Bladder microvascular endothelial cell (primary cell): ENCODE results near the gene SOX12. TPM values are rescaled to one million over a fixed set of nuclear protein-coding genes. Genes with fewer than 3 reads are reported as not detected.

Source experiments
- total RNA-seq: library from RNA; depleted of rRNA; stranded (reverse); fragments of >200 nt; gene quantifications from 2 replicates; pipeline ENCODE4 v1.2.3, GENCODE V29; 2014

Gene SOX12
- 3.6 and 5.1 TPM in 2 replicates for total RNA-seq

GRCh38 chr20:325045-325888, at the start of gene SOX12:
Gene SOX12 (plus strand): TSS chr20:325552. CDS start chr20:325925, 373 bp downstream.

DNA sequence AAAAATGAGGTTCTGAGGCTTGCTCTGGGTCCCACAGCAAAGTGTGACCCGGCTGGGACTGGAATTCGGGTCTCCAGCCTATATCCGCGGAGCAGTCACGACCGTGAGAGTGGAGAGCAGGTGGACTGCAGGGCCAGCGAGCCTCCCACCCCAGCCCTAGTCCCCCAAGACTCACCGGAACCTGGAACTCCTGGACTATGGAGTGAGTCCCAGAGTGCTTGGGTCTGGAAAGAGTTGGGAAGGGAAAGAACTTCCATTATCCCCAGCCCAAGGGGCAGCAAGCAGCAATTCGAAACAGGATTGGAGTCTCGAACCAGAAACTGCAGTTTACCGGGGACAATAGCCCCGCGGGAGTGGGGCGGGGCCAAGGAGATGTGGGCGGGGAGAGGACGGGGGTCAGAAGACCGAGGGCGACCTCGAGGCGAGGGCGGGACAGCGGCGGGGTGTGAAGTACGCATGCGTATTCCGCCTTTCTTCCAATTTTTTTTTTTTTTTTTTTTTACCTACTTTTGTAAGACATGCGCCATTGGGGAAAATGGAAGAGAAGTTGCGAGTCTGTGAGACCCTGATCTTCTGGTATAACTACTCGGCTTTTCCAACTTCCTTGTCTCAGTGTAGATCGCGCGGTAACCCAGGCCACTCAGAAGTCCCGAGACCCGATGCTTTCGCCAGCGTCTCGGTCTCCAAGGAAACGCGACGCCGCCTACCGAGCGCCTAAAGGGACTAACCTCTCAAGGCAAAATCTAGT, 35.1 kb upstream of the SOX12 start, which contains the start of gene C20orf96:
Gene C20orf96 (minus strand): TSS at position 667 of the 748 bp plus-strand sequence. CDS start 140 bp downstream, at position 527.

GRCh38 chr20:297098-297924, 28.0 kb upstream of the SOX12 start, which contains the start of gene ZCCHC3:
Gene ZCCHC3 (plus strand): TSS chr20:297570. CDS start chr20:297587, 17 bp downstream.

DNA sequence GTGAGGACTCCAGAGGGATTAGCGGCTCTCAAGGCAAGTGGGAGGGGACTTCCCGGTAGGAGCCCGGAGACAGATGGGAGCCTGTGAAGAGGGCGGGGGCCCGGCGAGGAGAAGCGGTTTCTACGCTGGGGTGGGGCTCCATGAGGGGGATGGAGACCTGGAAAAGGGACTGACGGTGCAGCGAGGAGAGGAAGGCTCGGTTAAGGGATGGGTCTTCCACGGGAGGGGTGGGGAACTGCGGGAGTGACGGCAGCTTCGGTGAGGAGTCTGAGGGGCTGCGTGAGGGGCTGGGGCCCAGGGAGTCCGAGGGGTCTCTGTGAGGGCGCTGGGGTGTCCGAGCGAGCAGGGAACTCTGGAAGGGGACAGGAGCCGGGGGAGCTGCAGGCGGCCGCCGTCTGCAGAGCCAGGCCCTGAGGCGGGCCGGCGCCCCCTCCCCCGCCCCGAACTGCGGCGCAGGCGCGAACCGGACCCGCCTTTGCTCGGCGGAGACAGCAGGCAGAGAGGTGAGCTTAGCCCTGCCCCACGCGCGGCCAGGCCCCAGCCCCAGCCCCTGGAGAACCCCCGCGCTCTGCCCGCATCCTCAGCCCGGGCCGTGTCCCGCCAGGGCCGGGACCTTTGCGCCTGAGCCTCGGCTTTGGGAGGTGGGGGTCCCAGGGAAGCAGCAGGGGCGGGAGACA, 21.4 kb downstream of the SOX12 start, which contains the start of gene NRSN2:
Gene NRSN2 (plus strand): TSS at position 472 of the 677 bp plus-strand sequence. CDS start 2,533 bp downstream, outside the sequence.

Other genes with a start within 250 kb of the SOX12 start
- not detected in 2 replicates for gene DEFB125, start 237.9 kb upstream of the SOX12 start, total RNA-seq
- not detected in 2 replicates for gene DEFB126, start 183.0 kb upstream of the SOX12 start, total RNA-seq
- gene DEFB127, start 168.1 kb upstream of the SOX12 start, total RNA-seq = not detected in 2 replicates
- not detected in 2 replicates for gene DEFB128, start 135.8 kb upstream of the SOX12 start, total RNA-seq
- not detected in 2 replicates for gene DEFB129, start 98.3 kb upstream of the SOX12 start, total RNA-seq
- gene DEFB132, start 67.8 kb upstream of the SOX12 start, total RNA-seq = not detected in 2 replicates
- 3.6 and 4.2 TPM in 2 replicates for gene C20orf96, start 34.8 kb upstream of the SOX12 start, total RNA-seq
- 13.4 and 14.6 TPM in 2 replicates for gene ZCCHC3, start 28.0 kb upstream of the SOX12 start, total RNA-seq
- 13.6 and 22.8 TPM in 2 replicates for gene NRSN2, start 21.6 kb downstream of the SOX12 start, total RNA-seq
- 30.4 and 36.3 TPM in 2 replicates for gene TRIB3, start 55.2 kb downstream of the SOX12 start, total RNA-seq
- gene RBCK1, start 82.7 kb downstream of the SOX12 start, total RNA-seq = 57.3 and 88.6 TPM in 2 replicates
- 14.2 and 36.6 TPM in 2 replicates for gene TBC1D20, start 137.0 kb downstream of the SOX12 start, total RNA-seq
- gene CSNK2A1, start 218.2 kb downstream of the SOX12 start, total RNA-seq = 61.2 and 154 TPM in 2 replicates